GM21619 (cell line): ENCODE measurements around the gene NCAPG2.

Source experiments
- ATAC-seq: cut with Tn5 transposase; IDR thresholded peaks from one replicate; pipeline ENCODE4 v1.9.1; 2021; ENCODE audit not compliant: unreplicated experiment

NCAPG2 gene

DNA sequence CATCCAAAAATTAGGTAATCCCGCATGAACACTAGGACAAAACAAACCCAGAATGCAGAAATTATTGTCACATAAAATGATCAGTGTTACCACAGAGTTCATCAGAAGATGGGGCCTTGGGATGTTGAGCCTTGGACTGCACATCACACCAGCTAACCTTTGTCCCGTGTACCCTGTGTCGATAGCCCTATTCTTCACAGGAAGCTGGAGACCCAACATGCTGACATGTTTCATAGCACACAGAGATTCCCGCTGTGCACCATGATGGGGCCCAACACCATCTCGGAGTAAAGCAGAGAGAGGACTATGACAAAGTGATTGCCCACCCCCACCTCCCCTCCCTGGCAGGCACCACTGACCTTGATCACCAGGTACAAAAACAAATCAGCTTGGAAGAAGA, 121.5 kb downstream of the NCAPG2 start:
- no peak for ATAC-seq

DNA sequence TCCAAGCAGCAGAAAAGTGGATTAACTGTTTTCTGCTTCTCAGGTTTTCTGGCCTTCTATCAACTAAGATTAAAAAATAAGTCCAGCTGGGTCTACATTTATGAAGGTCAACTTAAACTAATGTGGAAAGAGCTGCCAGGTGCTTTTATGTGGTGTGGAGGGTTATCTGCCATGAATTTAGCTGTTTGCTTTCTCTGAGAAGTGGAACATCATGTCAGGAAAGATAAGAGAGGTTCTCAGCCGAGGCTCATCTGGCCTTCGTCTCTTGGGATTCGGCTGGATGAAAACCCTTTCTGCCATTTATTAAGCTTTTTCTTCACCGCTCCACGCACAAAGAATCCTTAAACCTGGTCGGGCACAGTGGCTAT, 122.5 kb downstream of the NCAPG2 start:
- no peak for ATAC-seq

DNA sequence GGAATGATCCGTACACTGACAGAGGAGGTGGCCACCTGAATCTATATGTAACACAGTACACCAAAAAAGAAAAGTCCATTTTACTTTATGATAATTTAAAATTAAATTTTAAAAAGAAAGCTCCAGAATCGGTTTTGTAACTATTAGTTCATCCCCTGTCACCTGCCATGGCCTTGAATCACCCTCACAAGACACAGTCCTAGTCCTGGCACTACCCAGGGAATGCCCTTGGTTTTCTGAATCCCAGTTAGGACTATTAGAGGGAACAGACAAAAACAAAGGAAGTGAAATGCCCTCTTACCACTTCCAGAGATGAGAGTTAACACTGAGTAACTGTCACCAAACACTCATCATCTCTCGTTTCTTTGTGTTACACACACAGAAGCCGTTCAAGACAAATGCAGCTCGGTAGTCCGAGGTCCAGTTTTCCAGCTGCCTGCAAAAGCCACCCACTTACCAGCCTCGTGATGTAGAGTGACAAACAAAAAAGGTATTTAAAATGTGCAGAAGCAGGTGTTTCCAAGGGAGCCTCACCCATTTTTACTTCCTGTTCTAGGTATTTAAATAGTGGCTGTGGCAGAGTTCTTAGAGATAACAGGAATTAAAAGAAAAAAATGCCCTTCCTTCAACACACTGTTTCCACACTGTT, 123.0 kb downstream of the NCAPG2 start:
- ATAC-seq = no peak
